Measurements from ENCODE around the gene ZNF516. TPM values are rescaled to one million over a fixed set of nuclear protein-coding genes. Genes with fewer than 3 reads are reported as not detected.

Gene ZNF516
- total RNA-seq, 1 experiment from 2014 or later = 8.1 TPM

DNA sequence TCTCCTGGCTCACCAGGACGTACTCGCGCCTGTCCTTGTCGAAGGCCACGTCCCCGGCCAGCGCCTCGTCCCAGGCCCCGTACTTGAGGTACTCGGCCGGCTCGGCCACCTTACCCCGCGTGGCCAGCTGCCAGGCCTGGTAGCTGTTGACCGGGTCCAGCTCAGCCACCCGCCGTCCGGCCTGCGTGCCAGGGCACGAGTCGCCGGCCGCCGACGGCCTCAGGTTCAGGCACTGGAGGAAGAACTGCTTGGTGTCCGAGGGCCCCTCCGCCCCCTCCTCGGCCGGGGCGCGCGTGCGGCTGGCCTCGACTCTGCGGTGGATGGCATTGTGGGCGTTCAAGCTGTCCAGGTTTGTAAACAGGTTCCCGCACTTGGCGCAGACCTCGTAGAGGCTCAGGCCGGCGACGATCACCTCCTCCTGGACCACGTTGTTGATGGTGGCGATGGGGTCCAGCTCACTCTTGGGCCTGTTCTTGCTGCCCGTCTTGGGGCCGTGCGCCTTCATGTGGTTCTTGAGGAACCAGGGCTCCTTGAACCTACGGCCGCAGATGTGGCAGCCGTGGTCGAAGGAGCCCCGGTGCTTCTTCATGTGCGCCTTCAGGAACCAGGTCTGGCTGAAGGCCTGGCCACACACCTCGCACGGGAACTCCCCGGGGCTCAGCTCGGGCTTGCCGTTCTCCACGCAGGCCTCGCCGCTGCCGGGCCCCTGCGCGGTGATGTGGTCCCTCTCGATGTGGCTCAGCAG is 53.2 kb downstream of the ZNF516 start:
- DNase-seq (ENCODE audit: low spot score) = no peak

DNA sequence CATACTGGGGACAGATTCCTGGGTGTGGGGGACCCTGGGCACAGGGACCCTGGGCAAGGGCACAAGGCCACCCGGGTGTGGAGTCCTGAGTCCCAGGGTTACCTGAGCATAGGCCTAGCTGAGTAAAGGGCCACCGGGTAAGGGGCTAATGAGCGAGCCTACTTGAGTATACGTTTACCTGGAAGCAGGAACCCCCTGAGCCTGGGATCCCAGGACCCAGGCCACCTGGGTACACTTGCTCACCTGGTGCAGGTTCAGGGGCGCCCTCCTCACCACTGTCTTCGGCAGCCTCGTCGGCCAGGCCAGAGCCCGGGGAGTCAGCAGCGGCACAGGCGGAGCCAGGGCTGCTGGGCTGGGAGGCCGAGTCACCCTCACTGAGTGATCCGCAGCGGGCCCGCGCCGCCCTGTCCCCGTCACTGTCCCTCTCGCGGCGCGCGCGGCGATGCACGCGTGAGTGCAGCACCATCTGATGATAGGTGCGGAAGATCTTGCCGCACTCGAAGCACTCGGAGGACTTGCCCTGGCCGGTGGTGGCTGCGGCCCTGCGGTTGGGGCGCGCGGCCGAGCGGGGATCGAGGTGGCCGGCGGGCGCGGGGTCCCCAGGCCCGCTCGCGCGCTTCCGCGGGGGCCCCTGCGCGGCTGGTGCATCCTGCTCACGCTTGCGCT is 53.9 kb downstream of the ZNF516 start:
- no peak for DNase-seq (ENCODE audit: low spot score)

DNA sequence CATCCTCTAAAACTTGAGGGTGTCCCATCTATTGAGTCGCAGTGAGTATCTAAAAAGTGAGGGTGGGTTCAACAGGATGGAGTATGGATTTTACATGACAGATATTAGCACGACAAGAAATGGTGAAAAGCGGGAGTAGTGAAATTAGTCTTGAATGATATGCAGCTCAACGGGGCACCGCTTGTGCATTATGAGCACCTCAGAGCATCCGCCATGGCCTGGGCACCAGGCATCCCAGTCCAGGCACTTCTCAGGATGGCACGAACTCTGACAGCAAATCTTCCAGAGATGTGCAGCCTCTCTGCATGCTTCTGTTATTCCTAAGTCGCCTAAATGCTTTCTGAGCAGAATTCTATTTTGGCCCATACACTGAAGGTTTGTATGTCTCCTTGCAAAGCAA is 57.1 kb downstream of the ZNF516 start:
- no peak for DNase-seq (ENCODE audit: low spot score)

GRCh38 chr18:76437011-76437410 is 58.0 kb downstream of the ZNF516 start:
- DNase-seq (ENCODE audit: low spot score) = no peak

GRCh38 chr18:76436342-76436741 is 58.7 kb downstream of the ZNF516 start:
- no peak for DNase-seq (ENCODE audit: low spot score)

- DNase-seq (ENCODE audit: low spot score) = no peak
Measured at GRCh38 chr18:76435316-76435989, 59.6 kb downstream of the ZNF516 start.

GRCh38 chr18:76434452-76434851 is 60.6 kb downstream of the ZNF516 start:
- no peak for DNase-seq (ENCODE audit: low spot score)

DNA sequence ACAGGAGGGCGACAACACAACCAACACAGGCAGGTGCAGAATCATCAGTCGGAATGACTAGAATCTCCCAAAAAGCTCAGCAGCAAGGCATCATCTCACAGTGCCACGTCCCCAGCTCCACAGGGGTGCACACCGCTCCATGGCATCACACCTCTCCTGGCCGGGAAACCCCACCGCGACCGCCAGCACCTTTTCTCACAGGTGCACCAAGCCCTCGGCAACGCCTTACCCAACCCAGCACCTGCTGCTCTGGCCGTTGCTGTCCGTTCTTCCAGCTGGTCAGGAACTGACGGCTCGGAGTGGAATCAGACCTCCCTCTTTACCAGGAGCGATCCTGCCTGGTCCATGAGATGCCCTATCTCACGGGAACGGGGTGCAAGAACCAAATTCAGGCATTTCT is 61.3 kb downstream of the ZNF516 start:
- DNase-seq (ENCODE audit: low spot score) = no peak

DNA sequence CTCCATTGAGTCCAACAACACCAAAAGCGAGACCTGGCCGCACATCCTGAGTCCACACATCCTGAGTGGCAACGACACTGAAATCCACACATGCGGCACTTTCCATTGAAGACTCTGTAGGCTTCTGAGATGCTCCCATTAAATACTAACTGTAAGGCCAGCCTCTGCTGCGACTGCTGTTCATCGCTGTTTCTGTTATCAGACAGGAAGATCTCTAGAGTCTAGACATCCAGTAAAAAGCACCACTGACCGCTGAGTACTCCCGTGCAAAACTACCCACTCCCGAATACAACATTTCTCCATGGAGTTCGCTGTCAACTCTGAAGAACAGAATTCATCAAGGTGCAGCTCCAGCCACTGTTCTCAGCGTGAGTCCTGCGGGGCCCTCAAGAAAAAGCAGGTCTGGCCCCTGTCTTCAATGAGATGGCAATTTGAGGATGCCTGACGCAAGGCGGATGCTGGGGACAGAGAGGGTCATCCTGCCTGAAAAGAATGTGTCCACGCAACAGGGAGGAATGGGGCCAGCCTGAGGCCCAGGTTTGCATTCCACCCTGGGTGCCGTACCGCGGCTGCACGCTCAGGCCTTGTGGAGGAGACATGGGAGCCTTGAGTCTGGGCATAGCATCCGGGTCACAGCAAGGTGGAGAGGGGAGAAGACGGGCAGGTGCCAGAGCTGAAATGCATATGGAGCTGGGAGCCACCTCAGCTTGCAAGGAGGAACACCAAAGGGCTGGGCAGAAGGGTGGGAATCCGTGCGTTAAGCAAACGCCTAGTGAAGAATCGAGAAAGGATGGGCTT is 61.9 kb downstream of the ZNF516 start:
- no peak for DNase-seq (ENCODE audit: low spot score)

GRCh38 chr18:76432274-76432755 is 62.7 kb downstream of the ZNF516 start:
- DNase-seq (ENCODE audit: low spot score) = no peak

DNA sequence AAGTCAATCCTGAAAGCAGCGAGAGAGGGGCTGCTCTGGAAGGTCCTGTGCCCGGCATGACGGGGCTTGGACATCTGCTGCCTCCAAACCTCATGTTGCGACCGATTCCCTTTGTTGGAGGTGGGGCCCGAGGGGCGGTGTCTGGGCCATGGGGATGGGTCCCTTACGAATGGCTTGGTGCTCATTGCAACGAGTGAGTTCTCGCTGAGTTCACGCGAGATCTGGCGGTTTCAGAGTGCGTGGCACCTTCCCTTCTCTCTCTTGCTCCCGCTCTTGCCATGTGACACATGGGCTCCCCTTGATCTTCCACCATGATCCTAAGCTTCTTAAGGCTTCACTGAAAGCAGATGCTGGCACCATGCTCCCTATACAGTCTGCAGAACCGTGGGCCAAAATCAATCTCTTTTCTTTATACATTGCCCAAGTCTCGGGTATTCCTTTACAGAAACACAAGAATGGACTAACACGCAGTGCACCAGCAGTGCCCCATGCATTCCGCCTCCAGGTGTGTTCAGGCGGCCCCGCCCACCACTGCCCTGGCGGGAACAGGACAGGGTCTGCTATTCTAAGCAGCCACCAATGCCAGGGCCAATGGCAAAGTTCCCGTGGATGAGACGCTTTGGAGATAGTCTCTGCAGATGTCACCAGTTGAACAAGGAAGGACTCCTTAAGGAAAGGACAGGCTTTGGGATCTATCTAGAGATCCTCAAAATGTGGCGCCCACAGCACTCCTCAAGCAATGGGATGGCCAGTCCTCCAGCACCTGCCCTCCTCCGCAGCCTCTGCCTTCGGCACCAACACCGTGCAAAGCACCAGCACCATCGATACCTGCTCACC is 63.4 kb downstream of the ZNF516 start:
- DNase-seq (ENCODE audit: low spot score) = no peak

DNA sequence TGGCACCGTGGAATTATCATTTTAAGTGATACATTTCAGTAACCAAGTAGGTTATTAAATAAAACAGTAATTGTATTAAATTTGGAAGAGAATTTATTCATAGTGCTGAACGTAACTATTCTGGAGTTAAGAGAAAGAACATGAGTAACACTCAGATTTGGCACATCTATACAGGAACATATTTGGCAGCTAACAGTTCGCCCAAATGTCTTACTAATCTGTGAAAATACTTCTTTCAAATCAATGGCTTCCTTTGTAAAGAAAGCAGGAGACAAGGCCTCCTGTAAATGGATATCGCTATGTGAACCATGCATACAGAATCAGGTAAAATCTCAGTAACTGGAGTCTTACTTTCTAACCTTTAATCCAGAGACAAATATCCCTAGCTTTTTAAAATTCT is 64.4 kb downstream of the ZNF516 start:
- no peak for DNase-seq (ENCODE audit: low spot score)

- no peak for DNase-seq (ENCODE audit: low spot score)
Measured at GRCh38 chr18:76429262-76430126, 65.5 kb downstream of the ZNF516 start.

DNA sequence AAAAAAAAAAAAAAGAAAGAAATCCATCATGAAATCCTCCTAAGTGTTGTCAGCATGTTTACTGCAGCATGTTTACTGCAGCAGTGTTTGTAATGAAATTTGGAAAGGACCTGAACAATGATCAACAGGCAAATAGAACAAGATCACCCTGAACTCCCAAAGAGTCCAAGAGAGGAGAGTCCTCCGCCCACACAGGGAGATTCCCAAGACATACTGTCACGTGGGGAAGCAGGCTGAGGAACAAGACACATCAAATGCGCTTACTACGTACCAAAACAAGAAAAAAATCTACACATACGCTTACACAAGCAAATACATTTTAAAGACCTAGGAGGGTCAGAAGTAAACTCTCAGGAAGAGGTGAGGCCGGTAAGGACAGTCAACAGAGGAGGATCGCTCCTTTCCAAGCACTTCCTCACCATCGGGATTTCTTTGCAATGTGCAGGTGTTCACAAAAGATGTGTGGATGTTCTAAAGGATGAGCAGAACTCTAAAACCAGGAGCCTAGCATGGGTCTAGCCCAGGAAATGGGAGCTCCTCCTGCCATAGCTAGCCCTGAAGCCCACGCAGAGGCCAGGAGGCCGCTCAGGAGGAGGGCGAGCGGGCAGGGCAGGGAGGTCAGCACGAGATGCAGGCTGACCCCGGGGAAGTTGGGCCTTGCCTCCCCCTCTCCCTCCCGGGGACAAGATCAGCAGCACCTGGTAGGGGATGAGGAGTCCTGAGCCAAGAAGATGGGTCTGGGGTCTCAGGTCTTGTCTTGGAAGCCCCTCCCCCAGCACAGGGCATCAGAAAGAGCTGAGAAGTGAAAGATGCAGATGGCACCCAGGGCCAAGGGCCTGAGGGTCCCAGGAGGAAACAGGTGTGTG is 66.4 kb downstream of the ZNF516 start:
- no peak for DNase-seq (ENCODE audit: low spot score)

GRCh38 chr18:76426737-76427305 is 68.2 kb downstream of the ZNF516 start:
- DNase-seq (ENCODE audit: low spot score) = peak; percentile 8

DNA sequence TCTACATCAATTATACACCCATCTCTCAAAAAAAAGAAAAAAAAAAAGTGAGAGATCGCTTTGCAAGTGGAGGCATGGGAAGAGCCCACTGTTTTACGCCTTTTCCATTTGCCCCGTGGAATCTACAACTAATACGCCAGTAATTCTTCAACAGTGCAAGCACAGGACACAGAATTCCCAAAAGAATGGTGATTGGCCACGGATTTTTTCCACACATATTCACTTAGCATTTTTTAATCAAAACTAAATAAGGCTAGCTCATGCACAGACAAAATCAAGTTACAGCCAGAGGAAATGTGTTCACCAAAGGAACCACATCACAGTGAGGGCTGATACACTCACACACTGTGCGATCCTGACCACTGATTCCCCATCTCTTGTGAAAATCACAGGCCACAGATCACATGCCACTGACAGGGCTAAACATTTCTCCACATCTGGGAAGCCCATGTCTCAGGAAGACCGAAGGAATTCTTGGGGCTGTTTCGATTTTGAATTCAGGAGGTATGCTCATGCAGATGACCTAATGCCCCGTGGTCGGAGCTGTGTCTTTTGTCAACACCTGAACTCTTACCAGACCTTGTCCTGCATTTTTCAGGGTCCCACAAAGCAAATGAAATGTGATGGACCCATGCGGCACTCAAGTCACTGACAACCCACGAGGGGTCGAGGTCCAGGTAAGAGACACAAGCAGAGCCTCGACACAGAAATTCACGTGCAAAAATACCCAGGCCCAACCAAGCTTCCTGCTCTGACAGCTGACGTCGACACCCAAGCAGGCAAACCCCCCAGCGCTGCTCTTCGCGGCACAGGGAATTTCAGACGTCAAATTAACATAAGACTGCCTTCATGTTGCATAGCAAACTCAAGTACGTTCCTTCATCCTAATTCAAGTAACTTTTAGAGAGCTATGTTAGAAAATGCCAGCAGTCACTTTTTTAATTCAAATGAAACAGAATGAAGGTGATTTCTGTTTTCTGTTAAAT is 69.6 kb downstream of the ZNF516 start:
- no peak for DNase-seq (ENCODE audit: low spot score)

GRCh38 chr18:76422838-76423237 is 72.2 kb downstream of the ZNF516 start:
- DNase-seq (ENCODE audit: low spot score) = no peak

All from HT-29 (cell line).